Uterus (tissue), 2 donors: ENCODE data around the gene FHIT.

ENCODE experiments used
- CTCF ChIP-seq, 4 experiments: fragments of 200-600 bp in 2 of 4; fragments of 450-650 bp in 2 of 4; sonication (generic) in 2 of 4; IDR thresholded peaks; one replicate each; pipeline ENCODE4 v1.5.1; 2016 to 2019; ENCODE audit warnings: antibody characterized with exemption in 4 of 4, mild to moderate bottlenecking in 2 of 4, moderate library complexity in 1 of 4
- POLR2A ChIP-seq, 2 donors: fragments of 450-650 bp; IDR thresholded peaks; one replicate each; pipeline ENCODE4 v1.6.1; 2016; ENCODE audit warnings: antibody characterized with exemption in 2 of 2, mild to moderate bottlenecking in 1 of 2, moderate library complexity in 1 of 2

DNA sequence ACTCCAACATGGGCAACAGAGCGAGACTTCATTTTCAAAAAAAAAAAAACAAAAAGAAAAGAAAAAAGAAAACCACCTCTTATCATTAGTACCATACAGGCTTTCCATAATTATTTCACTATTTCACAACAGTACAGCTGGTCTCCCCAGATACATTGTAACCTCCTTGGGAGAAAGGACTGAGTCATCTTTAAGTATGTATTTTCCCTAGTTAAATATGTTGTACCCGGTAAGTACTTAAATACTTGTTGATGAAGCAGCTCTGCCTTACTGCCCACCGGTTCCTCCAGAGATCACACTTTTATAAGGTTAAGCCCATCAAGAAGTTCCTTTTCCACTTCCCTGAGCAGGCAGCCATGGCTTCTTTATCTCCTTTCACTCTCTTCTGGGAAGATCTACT, 1412.0 kb downstream of the FHIT start:
- TF ChIP-seq CTCF (IDR thresholded peaks at IDR 0.05) (no peak), POLR2A (IDR thresholded peaks at IDR 0.05) (no peak)
